Hepatocyte (in vitro differentiated cells): Measurements from ENCODE around the gene TBL3.

Source experiments
- EZH2phosphoT487 ChIP-seq: fragments of 200-600 bp; sonication (generic); IDR thresholded peaks from one replicate; pipeline ENCODE4 v1.6.1; 2018; ENCODE audit warnings: antibody characterized with exemption, mild to moderate bottlenecking, low read depth, moderate library complexity; ENCODE audit not compliant: unreplicated experiment, severe bottlenecking
- TF ChIP-seq, protein P1 (sequence below): fragments of 200-600 bp; sonication (generic); IDR thresholded peaks from 2 replicates; pipeline ENCODE4 v1.5.1; 2016; ENCODE audit warnings: antibody characterized with exemption, mild to moderate bottlenecking; ENCODE audit not compliant: poor library complexity

- TF ChIP-seq, protein P1, sequence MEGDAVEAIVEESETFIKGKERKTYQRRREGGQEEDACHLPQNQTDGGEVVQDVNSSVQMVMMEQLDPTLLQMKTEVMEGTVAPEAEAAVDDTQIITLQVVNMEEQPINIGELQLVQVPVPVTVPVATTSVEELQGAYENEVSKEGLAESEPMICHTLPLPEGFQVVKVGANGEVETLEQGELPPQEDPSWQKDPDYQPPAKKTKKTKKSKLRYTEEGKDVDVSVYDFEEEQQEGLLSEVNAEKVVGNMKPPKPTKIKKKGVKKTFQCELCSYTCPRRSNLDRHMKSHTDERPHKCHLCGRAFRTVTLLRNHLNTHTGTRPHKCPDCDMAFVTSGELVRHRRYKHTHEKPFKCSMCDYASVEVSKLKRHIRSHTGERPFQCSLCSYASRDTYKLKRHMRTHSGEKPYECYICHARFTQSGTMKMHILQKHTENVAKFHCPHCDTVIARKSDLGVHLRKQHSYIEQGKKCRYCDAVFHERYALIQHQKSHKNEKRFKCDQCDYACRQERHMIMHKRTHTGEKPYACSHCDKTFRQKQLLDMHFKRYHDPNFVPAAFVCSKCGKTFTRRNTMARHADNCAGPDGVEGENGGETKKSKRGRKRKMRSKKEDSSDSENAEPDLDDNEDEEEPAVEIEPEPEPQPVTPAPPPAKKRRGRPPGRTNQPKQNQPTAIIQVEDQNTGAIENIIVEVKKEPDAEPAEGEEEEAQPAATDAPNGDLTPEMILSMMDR = no peak
- TF ChIP-seq EZH2phosphoT487 = no peak
Measured at GRCh38 chr16:1971796-1972489, at the start of gene TBL3.
